GM23248 (cell line): ENCODE data around the gene MGAT4B. TPM values are rescaled to one million over a fixed set of nuclear protein-coding genes. Genes with fewer than 3 reads are reported as not detected.

Experiments used
- DNase-seq: peaks from one replicate; pipeline ENCODE4 v3.0.0-alpha.2; 2015
- H2AFZ ChIP-seq: fragments of 200-600 bp; sonication (generic); 2 replicates; pipeline ENCODE4 v1.6.1; 2016; ENCODE audit warnings: antibody characterized with exemption
- H3F3A ChIP-seq: fragments of 200-600 bp; sonication (generic); 2 replicates; pipeline ENCODE4 v1.6.1; 2016; ENCODE audit warnings: mild to moderate bottlenecking, antibody characterized with exemption, mixed run types; ENCODE audit not compliant: insufficient read depth
- H3K27ac ChIP-seq: fragments of 200-600 bp; sonication (generic); 2 replicates; pipeline ENCODE4 v1.5.1; 2016; ENCODE audit warnings: mild to moderate bottlenecking
- H3K27me3 ChIP-seq: fragments of 200-600 bp; sonication (generic); replicated peaks from 2 replicates; pipeline ENCODE4 v1.6.1; 2016; ENCODE audit warnings: mild to moderate bottlenecking; ENCODE audit not compliant: insufficient read depth
- H3K36me3 ChIP-seq: fragments of 200-600 bp; sonication (generic); 2 replicates; pipeline ENCODE4 v1.6.1; 2016; ENCODE audit warnings: low read depth, mild to moderate bottlenecking
- H3K4me1 ChIP-seq: fragments of 200-600 bp; sonication (generic); 2 replicates; pipeline ENCODE4 v1.6.1; 2016; ENCODE audit warnings: mild to moderate bottlenecking; ENCODE audit not compliant: insufficient read depth
- H3K4me2 ChIP-seq: fragments of 200-600 bp; sonication (generic); one replicate; pipeline ENCODE4 v1.6.1; 2016; ENCODE audit warnings: mild to moderate bottlenecking; ENCODE audit not compliant: unreplicated experiment
- H3K4me3 ChIP-seq: fragments of 200-600 bp; sonication (generic); 2 replicates; pipeline ENCODE4 v1.5.1; 2016; ENCODE audit warnings: mild to moderate bottlenecking
- H3K79me2 ChIP-seq: fragments of 200-600 bp; sonication (generic); 2 replicates; pipeline ENCODE4 v1.6.1; 2016; ENCODE audit warnings: mild to moderate bottlenecking; ENCODE audit not compliant: insufficient read depth
- H3K9ac ChIP-seq: fragments of 200-600 bp; sonication (generic); 2 replicates; pipeline ENCODE4 v1.6.1; 2016; ENCODE audit warnings: mild to moderate bottlenecking
- H3K9me2 ChIP-seq: fragments of 200-600 bp; sonication (generic); 2 replicates; pipeline ENCODE4 v1.6.1; 2016; ENCODE audit warnings: mixed run types, mild to moderate bottlenecking, moderate library complexity; ENCODE audit not compliant: insufficient read depth
- H3K9me3 ChIP-seq: fragments of 200-600 bp; sonication (generic); one replicate; pipeline ENCODE4 v1.6.1; 2017; ENCODE audit warnings: low read depth
- H4K20me1 ChIP-seq: fragments of 200-600 bp; sonication (generic); 2 replicates; pipeline ENCODE4 v1.6.0; 2016; ENCODE audit not compliant: insufficient read depth
- EZH2 ChIP-seq: fragments of 200-600 bp; sonication (generic); IDR thresholded peaks from 2 replicates; pipeline ENCODE4 v1.6.1; 2018; ENCODE audit warnings: antibody characterized with exemption, mild to moderate bottlenecking; ENCODE audit not compliant: insufficient read depth, poor library complexity, severe bottlenecking
- EZH2phosphoT487 ChIP-seq: fragments of 200-600 bp; sonication (generic); IDR thresholded peaks from 2 replicates; pipeline ENCODE4 v1.6.1; 2018; ENCODE audit warnings: antibody characterized with exemption, moderate library complexity, mild to moderate bottlenecking, low read depth; ENCODE audit not compliant: insufficient read depth
- WGBS, 2 experiments: methylation state at CpG; one replicate each; pipeline ENCODE4 v1.1.6; 2015 to 2017; ENCODE audit warnings: low lambda C conversion rate in 2 of 2, low coverage in 1 of 2; ENCODE audit errors: missing lambda C conversion rate in 2 of 2; 5-methylcytosine and 5-hydroxymethylcytosine counted together
- in situ Hi-C: fragments of 300-500 bp; cut with MboI; formaldehyde crosslinking; loops from 2 replicates; pipeline ENCODE4 v1.15.0; 2020
- polyA plus RNA-seq: library from polyadenylated mRNA; unstranded; fragments of >200 nt; fragmentation: Nextera tagmentation; extraction: Ambion mirVana; gene quantifications from 2 replicates; pipeline ENCODE4 v1.2.1, GENCODE V29; 2016
- total RNA-seq: library from RNA; depleted of rRNA; stranded (reverse); fragments of >200 nt; shearing (Covaris generic); gene quantifications from 2 replicates; pipeline ENCODE4 v1.2.3, GENCODE V29; 2014

MGAT4B gene
- total and polyA plus RNA-seq, 2 experiments from 2014 or later = 28.0 to 143 TPM

- no peak overlapping the region for H3K4me2 ChIP-seq
- peaks cover 34% of the 10 kb centered on the region for H3K79me2 ChIP-seq
- H3K9me2 ChIP-seq = no peaks in the 10 kb centered on the region
- in situ Hi-C loops = no loop called here
- 86 to 87% methylated on average over 23 of the region's 23 CpGs for WGBS, 2 experiments
- TF ChIP-seq EZH2 = no peak
- TF ChIP-seq EZH2phosphoT487 = no peak
- no peak overlapping the region for H3K9ac ChIP-seq
- H3K4me3 ChIP-seq = no peak overlapping the region
- H3K9me3 ChIP-seq = no peaks in the 10 kb centered on the region
- DNase-seq = no peak
- no peaks in the 10 kb centered on the region for H4K20me1 ChIP-seq
- no peaks in the 10 kb centered on the region for H3K4me1 ChIP-seq
- H3K36me3 ChIP-seq = peaks cover 69% of the 10 kb centered on the region
- H3K27ac ChIP-seq = no peak overlapping the region
- no peak overlapping the region for H2AFZ ChIP-seq
- H3F3A ChIP-seq = peaks cover 54% of the 10 kb centered on the region
- H3K27me3 ChIP-seq = no peaks in the 10 kb centered on the region
These were observed 26.5 kb upstream of the MGAT4B start for GRCh38 chr5:179833056-179833708.

GRCh38 chr5:179832039-179832745 is 25.5 kb upstream of the MGAT4B start:
- no peak overlapping the region for H2AFZ ChIP-seq
- in situ Hi-C loops = no loop called here
- H3K27me3 ChIP-seq = no peaks in the 10 kb centered on the region
- WGBS, 2 experiments = 94 to 96% methylated on average over 19 of the region's 20 CpGs
- peaks cover 69% of the 10 kb centered on the region for H3K36me3 ChIP-seq
- no peaks in the 10 kb centered on the region for H3K4me1 ChIP-seq
- H3F3A ChIP-seq = peaks cover 50% of the 10 kb centered on the region
- TF ChIP-seq EZH2 = no peak
- TF ChIP-seq EZH2phosphoT487 = no peak
- H4K20me1 ChIP-seq = no peaks in the 10 kb centered on the region
- no peak for DNase-seq
- no peaks in the 10 kb centered on the region for H3K9me3 ChIP-seq
- H3K4me3 ChIP-seq = no peak overlapping the region
- H3K79me2 ChIP-seq = peaks cover 44% of the 10 kb centered on the region
- H3K9ac ChIP-seq = no peak overlapping the region
- H3K27ac ChIP-seq = no peak overlapping the region
- H3K9me2 ChIP-seq = no peaks in the 10 kb centered on the region
- no peak overlapping the region for H3K4me2 ChIP-seq

- Histone ChIP-seq H2AFZ (no peak overlapping the region), H3K4me2 (no peak overlapping the region), H3K4me1 (no peaks in the 10 kb centered on the region), H3K9me3 (no peaks in the 10 kb centered on the region), H3K36me3 (peaks cover 66% of the 10 kb centered on the region), H3K4me3 (no peak overlapping the region), H3K27me3 (no peaks in the 10 kb centered on the region), H4K20me1 (no peaks in the 10 kb centered on the region; the same call in 1 of the 2 replicates), H3K9ac (no peak overlapping the region), H3K27ac (no peak overlapping the region), H3K79me2 (peaks cover 54% of the 10 kb centered on the region), H3K9me2 (no peaks in the 10 kb centered on the region), H3F3A (peaks cover 38% of the 10 kb centered on the region)
- WGBS, 2 experiments = 97 to 98% methylated on average over 7 of the region's 7 CpGs
- TF ChIP-seq EZH2phosphoT487 = no peak
- TF ChIP-seq EZH2 = no peak
- no peak for DNase-seq
- in situ Hi-C loops = no loop called here
These were observed 24.3 kb upstream of the MGAT4B start for GRCh38 chr5:179830818-179831468.

- H3F3A ChIP-seq = peaks cover 34% of the 10 kb centered on the region
- no peaks in the 10 kb centered on the region for H3K9me2 ChIP-seq
- H3K4me2 ChIP-seq = no peak overlapping the region
- no peak overlapping the region for H3K4me3 ChIP-seq
- peaks cover 69% of the 10 kb centered on the region for H3K36me3 ChIP-seq
- no peak overlapping the region for H2AFZ ChIP-seq
- no peaks in the 10 kb centered on the region for H3K9me3 ChIP-seq
- no peak overlapping the region for H3K9ac ChIP-seq
- H3K79me2 ChIP-seq = peaks cover 60% of the 10 kb centered on the region
- no peak for DNase-seq
- H3K4me1 ChIP-seq = no peaks in the 10 kb centered on the region
- no peaks in the 10 kb centered on the region for H3K27me3 ChIP-seq
- in situ Hi-C loops = no loop called here
- no peak overlapping the region for H3K27ac ChIP-seq
- H4K20me1 ChIP-seq = no peaks in the 10 kb centered on the region; the same call in 1 of the 2 replicates
- 84 to 91% methylated on average over 7 of the region's 7 CpGs for WGBS, 2 experiments
- TF ChIP-seq EZH2phosphoT487 (no peak), EZH2 (no peak)
These were observed 23.2 kb upstream of the MGAT4B start for GRCh38 chr5:179829732-179830435.
